ENCODE results near the gene EPM2AIP1. TPM values are rescaled to one million over a fixed set of nuclear protein-coding genes. Genes with fewer than 3 reads are reported as not detected.
"Not testable (repeated sequence)": the region's sequence is repeated elsewhere in the genome, so short reads cannot be mapped to it uniquely, and the experiment has no call there.

Gene EPM2AIP1
- 1.6 and 3.1 TPM in 2 replicates for total RNA-seq (2014; rRNA removed; shearing (Covaris generic))

GRCh38 chr3:36992806-36993325, at the start of gene EPM2AIP1:
Gene EPM2AIP1, minus strand, starts transcription at chr3:36993131. Its CDS starts 54 bp downstream, at chr3:36993077.
- no peak for DNase-seq (ENCODE audit: low spot score)

- not testable (repeated sequence) for DNase-seq (ENCODE audit: low spot score)
Observed at GRCh38 chr3:37042712-37043111, 49.8 kb upstream of the EPM2AIP1 start.

GRCh38 chr3:37041546-37042195, 48.7 kb upstream of the EPM2AIP1 start:
- no peak for DNase-seq (ENCODE audit: low spot score)

GRCh38 chr3:37040231-37040630, 47.3 kb upstream of the EPM2AIP1 start:
- no peak for DNase-seq (ENCODE audit: low spot score)

GRCh38 chr3:37039161-37039846, 46.4 kb upstream of the EPM2AIP1 start:
- no peak for DNase-seq (ENCODE audit: low spot score)

GRCh38 chr3:37037352-37037751, 44.4 kb upstream of the EPM2AIP1 start:
- no peak for DNase-seq (ENCODE audit: low spot score)

GRCh38 chr3:37032961-37033360, 40.0 kb upstream of the EPM2AIP1 start:
- DNase-seq (ENCODE audit: low spot score): no peak

GRCh38 chr3:37031096-37031682, 38.3 kb upstream of the EPM2AIP1 start:
- DNase-seq (ENCODE audit: low spot score): no peak

GRCh38 chr3:37030588-37030987, 37.7 kb upstream of the EPM2AIP1 start:
- DNase-seq (ENCODE audit: low spot score): no peak

GRCh38 chr3:37029516-37030163, 36.7 kb upstream of the EPM2AIP1 start:
- DNase-seq (ENCODE audit: low spot score): no peak

GRCh38 chr3:37029111-37029510, 36.2 kb upstream of the EPM2AIP1 start:
- no peak for DNase-seq (ENCODE audit: low spot score)

GRCh38 chr3:37028329-37028728, 35.4 kb upstream of the EPM2AIP1 start:
- no peak for DNase-seq (ENCODE audit: low spot score)

- no peak for DNase-seq (ENCODE audit: low spot score)
Observed at GRCh38 chr3:37026851-37027250, 33.9 kb upstream of the EPM2AIP1 start.

- no peak for DNase-seq (ENCODE audit: low spot score)
Observed at GRCh38 chr3:37025561-37026335, 32.8 kb upstream of the EPM2AIP1 start.

GRCh38 chr3:37024820-37025405, 32.0 kb upstream of the EPM2AIP1 start:
- DNase-seq (ENCODE audit: low spot score): no peak

GRCh38 chr3:37024092-37024491, 31.2 kb upstream of the EPM2AIP1 start:
- peak; percentile 2 for DNase-seq (ENCODE audit: low spot score)

- DNase-seq (ENCODE audit: low spot score): no peak
Observed at GRCh38 chr3:37017683-37018082, 24.8 kb upstream of the EPM2AIP1 start.

GRCh38 chr3:37016903-37017302, 24.0 kb upstream of the EPM2AIP1 start:
- DNase-seq (ENCODE audit: low spot score): no peak

- DNase-seq (ENCODE audit: low spot score): no peak
Observed at GRCh38 chr3:37015642-37016041, 22.7 kb upstream of the EPM2AIP1 start.

- no peak for DNase-seq (ENCODE audit: low spot score)
Observed at GRCh38 chr3:37014620-37015019, 21.7 kb upstream of the EPM2AIP1 start.

Measured in HT-29 (cell line).